ENCODE results near the gene TMA7B.

DNA sequence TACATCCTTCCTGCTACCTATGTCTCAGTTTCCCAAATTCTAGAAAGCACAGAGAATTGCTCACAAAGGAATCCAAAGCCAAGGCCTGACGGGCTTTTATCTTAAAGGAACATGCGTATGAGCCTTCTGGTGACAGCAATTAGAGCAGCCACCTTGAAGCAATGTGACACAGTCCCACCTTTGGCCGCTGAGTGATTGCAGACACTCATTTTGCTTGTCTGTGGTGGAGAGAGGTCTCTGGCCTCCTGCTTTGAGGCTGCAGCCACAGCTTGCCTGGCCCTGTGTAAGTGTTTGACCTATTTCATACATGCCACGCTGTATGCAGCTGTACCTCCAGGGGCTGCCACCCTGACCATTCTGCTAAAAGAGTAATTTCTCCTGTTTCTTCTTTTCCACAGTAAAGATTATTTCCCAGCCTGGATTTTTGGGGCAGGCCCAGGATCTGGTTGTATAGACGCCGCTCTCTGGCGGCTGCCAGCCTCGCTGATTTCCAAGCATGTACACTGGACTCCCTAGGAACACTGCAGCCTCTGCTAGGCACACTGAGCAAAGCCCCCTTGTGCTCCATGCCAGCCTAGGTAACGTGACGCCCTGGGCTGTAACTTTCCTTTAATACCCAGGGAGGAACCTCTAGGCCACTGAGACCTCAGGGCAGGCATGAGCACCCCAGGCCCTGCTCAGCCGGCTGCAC is 1.1 kb upstream of the TMA7B start:
- TF ChIP-seq EZH2 (IDR thresholded peaks at IDR 0.05; ENCODE audit: insufficient read depth, poor library complexity, severe bottlenecking) = no peak
- no peak for TF ChIP-seq EZH2phosphoT487 (IDR thresholded peaks at IDR 0.05; ENCODE audit: insufficient read depth, low read depth)
